ENCODE measurements around the gene HCRT. TPM values are rescaled to one million over a fixed set of nuclear protein-coding genes. Genes with fewer than 3 reads are reported as not detected.
"Not testable (repeated sequence)": the region's sequence is repeated elsewhere in the genome, so short reads cannot be mapped to it uniquely, and the experiment has no call there.

Gene HCRT
- total and polyA plus RNA-seq, 4 donors, result not detected

DNA sequence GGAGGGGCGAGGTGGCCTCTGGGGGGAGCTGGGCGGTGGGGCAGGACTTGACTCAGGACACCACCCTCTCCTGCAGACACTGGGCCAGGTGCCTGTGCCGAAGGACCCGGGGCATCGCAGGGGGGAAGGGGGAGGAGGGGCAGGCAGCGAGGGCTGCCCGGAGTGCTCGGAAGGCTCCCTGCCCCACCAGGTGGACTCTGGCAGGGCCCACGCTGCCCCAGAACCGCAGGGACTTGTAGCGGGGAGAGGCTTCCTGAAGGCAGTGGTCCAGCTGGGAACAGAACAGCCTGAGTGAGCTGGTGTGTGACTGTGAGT is 4.4 kb upstream of the HCRT start:
- Histone ChIP-seq H3K27me3 (ENCODE audit: control insufficient read depth, insufficient read depth, low read length) (no peaks in the 10 kb centered on the region), H3K36me3 (ENCODE audit: control insufficient read depth, insufficient read depth, low read length) (peaks cover 22% of the 10 kb centered on the region), H3K4me3 (ENCODE audit: low read depth, low read length) (no peak overlapping the region), H3K4me1 (ENCODE audit: control insufficient read depth, insufficient read depth, low read length) (peaks cover 18% of the 10 kb centered on the region), H3K9me3 (ENCODE audit: control insufficient read depth, insufficient read depth, low read length) (no peaks in the 10 kb centered on the region), H3K27ac (ENCODE audit: low read depth, low read length) (no peak overlapping the region)
- no peak for DNase-seq (ENCODE audit: low read depth in 4 of 6, low spot score in 6 of 6)
- 78% methylated on average over 10 of the region's 11 CpGs for WGBS (ENCODE audit: insufficient coverage)

DNA sequence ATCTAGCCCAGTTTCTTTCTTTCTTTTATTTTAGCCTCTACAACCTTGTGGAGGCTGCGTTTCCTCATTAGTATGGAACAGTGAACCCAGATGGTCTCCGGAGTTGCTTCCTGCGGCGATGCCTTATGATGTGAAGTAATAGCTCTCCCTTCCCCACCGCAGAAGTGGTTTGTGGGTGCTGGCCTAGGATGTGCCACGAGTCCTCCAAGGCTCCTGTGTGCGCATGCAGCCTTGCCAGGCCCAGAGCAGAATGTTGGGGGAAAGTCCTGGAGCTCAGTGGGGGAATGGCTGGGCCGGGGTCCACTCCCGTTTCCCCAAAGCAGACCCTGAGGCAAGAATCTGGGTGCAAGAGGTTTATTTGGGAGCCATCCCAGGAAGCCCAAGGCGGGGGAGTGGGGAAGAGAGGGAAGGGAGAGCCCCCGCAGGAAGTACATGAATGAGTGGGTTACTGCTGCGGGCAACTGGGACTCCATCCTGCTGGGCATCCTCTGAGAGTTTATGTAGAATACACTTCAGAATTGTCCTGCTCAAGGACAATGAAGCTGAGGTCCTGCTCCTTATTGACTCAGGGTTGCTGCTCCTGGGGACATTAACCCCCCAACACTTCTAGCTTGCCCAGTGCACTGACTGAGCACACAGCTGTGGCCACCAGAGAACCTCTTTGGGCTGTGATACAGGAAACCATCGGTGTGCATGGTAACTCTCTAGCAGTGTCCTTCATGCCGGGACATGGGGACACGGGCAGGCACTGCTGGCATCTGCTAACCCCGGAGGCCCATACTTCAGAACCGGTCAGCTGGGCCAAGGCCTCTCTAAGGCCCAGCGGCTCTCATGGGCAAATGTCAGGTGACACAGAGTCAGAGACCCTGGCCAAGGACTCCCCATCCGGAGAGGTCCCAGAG is 3.7 kb upstream of the HCRT start:
- no peak overlapping the region for H3K27ac ChIP-seq (ENCODE audit: low read depth, low read length)

DNA sequence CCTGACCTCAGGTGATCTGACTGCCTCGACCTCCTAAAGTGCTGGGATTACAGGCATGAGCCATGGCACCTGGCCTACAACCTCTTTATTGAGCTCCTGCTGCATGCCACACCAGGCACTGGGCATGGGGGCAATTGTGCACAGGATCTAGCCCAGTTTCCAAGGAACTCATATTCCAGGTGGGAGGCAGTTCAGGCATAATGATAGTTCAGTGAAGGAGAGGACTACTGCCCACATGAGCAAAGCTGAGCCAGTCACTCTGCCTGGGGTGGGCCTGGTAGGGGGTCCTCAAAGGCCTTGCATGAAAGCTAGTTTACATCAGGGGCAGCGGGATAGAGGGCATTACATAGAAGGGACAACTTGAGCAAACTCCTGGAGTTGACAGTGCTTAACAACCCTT is 2.6 kb upstream of the HCRT start:
- Histone ChIP-seq H3K27me3 (ENCODE audit: control insufficient read depth, insufficient read depth, low read length) (no peaks in the 10 kb centered on the region), H3K4me3 (ENCODE audit: low read depth, low read length) (no peak overlapping the region), H3K27ac (ENCODE audit: low read depth, low read length) (no peak overlapping the region), H3K9me3 (ENCODE audit: control insufficient read depth, insufficient read depth, low read length) (no peaks in the 10 kb centered on the region), H3K4me1 (ENCODE audit: control insufficient read depth, insufficient read depth, low read length) (peaks cover 16% of the 10 kb centered on the region), H3K36me3 (ENCODE audit: control insufficient read depth, insufficient read depth, low read length) (peaks cover 22% of the 10 kb centered on the region)
- 80% methylated on average over 2 of the region's 2 CpGs for WGBS (ENCODE audit: insufficient coverage)
- no peak for DNase-seq (ENCODE audit: low read depth in 4 of 6, low spot score in 6 of 6)

More for the DNA sequence above, 3.7 kb upstream of the HCRT start:
- no peak overlapping the region for H3K4me3 ChIP-seq (ENCODE audit: low read depth, low read length)
- H3K4me1 ChIP-seq (ENCODE audit: control insufficient read depth, insufficient read depth, low read length), result peaks cover 17% of the 10 kb centered on the region
- H3K36me3 ChIP-seq (ENCODE audit: control insufficient read depth, insufficient read depth, low read length), result peaks cover 22% of the 10 kb centered on the region
- H3K27me3 ChIP-seq (ENCODE audit: control insufficient read depth, insufficient read depth, low read length), result no peaks in the 10 kb centered on the region
- peak in 1 of 6 donors; percentile 35 for DNase-seq (ENCODE audit: low read depth in 4 of 6, low spot score in 6 of 6)
- 81% methylated on average over 14 of the region's 19 CpGs for WGBS (ENCODE audit: insufficient coverage)
- no peaks in the 10 kb centered on the region for H3K9me3 ChIP-seq (ENCODE audit: control insufficient read depth, insufficient read depth, low read length)

DNA sequence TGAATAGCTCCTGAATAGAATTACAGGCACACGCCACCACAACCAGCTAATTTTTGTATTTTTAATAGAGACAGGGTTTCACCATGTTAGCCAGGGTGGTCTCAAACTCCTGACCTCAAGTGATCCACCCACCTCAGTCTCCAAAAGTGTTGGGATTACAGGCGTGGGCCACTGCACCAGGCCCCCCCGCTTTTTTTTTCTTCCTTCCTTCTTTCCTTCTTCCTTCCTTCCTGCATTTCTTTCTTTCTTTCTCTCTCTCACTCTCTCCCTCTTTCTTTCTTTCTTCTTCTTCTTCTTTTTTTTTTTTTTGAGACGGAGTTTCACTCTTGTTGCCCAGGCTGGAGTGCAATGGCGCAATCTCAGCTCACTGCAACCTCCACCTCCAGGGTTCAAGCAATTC is 939 bp upstream of the HCRT start:
- H3K27me3 ChIP-seq (ENCODE audit: control insufficient read depth, insufficient read depth, low read length); H3K9me3 ChIP-seq (ENCODE audit: control insufficient read depth, insufficient read depth, low read length); H3K27ac ChIP-seq (ENCODE audit: low read depth, low read length); H3K4me3 ChIP-seq (ENCODE audit: low read depth, low read length); DNase-seq (ENCODE audit: low read depth in 4 of 6, low spot score in 6 of 6): not testable (repeated sequence)
- 93% methylated on average over 2 of the region's 5 CpGs for WGBS (ENCODE audit: insufficient coverage)
- peaks cover 19% of the 10 kb centered on the region for H3K4me1 ChIP-seq (ENCODE audit: control insufficient read depth, insufficient read depth, low read length)
- peaks cover 15% of the 10 kb centered on the region for H3K36me3 ChIP-seq (ENCODE audit: control insufficient read depth, insufficient read depth, low read length)

DNA sequence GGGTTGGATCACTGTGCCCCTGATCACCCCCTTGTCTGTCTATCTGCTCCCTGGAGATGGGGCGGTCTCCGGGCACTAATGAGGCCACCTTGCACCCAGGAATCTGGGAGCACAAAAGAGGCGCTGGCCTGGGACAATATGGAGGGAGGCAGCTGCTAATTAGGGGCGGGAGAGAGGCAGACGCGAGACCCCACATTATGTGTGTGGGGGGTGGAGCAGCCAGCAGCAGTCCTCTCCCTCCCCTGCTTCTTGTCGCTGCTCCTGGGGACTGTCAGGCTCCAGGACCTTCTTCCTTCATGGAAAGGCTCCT is 324 bp upstream of the HCRT start:
- Histone ChIP-seq H3K27ac (ENCODE audit: low read depth, low read length) (no peak overlapping the region), H3K36me3 (ENCODE audit: control insufficient read depth, insufficient read depth, low read length) (peaks cover 8% of the 10 kb centered on the region), H3K27me3 (ENCODE audit: control insufficient read depth, insufficient read depth, low read length) (peaks cover 11% of the 10 kb centered on the region), H3K9me3 (ENCODE audit: control insufficient read depth, insufficient read depth, low read length) (no peaks in the 10 kb centered on the region), H3K4me1 (ENCODE audit: control insufficient read depth, insufficient read depth, low read length) (peaks cover 25% of the 10 kb centered on the region), H3K4me3 (ENCODE audit: low read depth, low read length) (no peak overlapping the region)
- 39% methylated on average over 3 of the region's 7 CpGs for WGBS (ENCODE audit: insufficient coverage)
- no peak for DNase-seq (ENCODE audit: low read depth in 4 of 6, low spot score in 6 of 6)

DNA sequence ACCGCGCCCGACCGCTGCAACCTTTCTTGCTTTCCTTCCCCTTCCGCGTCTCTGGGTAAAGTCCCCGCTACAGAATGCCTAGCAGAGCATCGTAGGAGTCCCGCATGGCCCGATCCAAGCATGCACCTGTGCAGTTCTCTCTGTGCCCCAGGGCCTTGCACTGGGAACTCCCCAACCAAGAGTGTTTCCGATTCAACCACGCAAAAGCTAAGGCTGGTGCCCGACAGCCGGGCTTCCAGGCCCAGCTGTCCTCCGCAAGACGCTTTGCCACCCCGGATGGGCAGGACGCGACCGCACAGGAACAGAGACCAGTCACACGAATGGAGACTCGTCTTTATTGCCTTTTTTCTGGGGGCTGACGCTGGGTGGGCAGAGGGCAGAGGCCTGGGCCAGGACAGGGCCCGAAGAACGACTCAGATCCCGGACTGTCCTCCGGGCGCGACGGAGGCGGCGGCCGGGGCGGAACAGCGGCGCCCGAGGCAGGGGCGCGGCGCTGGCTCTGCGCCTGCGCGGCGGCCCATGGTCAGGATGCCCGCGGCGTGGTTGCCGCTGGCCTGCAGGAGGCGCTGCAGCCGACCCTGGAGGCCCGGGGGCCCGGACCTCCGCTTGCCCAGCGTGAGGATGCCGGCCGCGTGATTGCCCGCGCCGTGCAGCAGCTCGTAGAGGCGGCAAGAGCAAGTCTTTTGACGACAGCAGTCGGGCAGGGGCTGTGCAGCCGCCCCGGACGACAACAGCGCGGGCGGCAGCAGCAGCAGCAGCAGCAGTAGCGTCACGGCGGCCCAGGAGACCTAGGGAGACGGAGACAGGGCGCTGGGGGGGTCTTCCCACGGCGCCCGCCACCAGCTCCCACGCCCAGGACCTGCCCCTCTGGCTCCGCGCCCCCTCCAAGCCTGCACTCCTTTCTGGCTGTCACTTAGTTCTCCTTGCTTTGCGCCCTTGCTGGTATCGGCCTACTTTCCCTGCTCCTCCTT is 1.2 kb downstream of the HCRT start:
- Histone ChIP-seq H3K9me3 (ENCODE audit: control insufficient read depth, insufficient read depth, low read length) (no peaks in the 10 kb centered on the region), H3K4me3 (ENCODE audit: low read depth, low read length) (peak overlapping the region; percentile 61), H3K27ac (ENCODE audit: low read depth, low read length) (peak overlapping the region; percentile 20), H3K27me3 (ENCODE audit: control insufficient read depth, insufficient read depth, low read length) (peaks cover 16% of the 10 kb centered on the region), H3K4me1 (ENCODE audit: control insufficient read depth, insufficient read depth, low read length) (peaks cover 35% of the 10 kb centered on the region), H3K36me3 (ENCODE audit: control insufficient read depth, insufficient read depth, low read length) (no peaks in the 10 kb centered on the region)
- WGBS (ENCODE audit: insufficient coverage), result 5% methylated on average over 83 of the region's 83 CpGs
- DNase-seq (ENCODE audit: low read depth in 4 of 6, low spot score in 6 of 6), result peak in 5 of 6 donors; percentile 70 to 92 (median 73)

DNA sequence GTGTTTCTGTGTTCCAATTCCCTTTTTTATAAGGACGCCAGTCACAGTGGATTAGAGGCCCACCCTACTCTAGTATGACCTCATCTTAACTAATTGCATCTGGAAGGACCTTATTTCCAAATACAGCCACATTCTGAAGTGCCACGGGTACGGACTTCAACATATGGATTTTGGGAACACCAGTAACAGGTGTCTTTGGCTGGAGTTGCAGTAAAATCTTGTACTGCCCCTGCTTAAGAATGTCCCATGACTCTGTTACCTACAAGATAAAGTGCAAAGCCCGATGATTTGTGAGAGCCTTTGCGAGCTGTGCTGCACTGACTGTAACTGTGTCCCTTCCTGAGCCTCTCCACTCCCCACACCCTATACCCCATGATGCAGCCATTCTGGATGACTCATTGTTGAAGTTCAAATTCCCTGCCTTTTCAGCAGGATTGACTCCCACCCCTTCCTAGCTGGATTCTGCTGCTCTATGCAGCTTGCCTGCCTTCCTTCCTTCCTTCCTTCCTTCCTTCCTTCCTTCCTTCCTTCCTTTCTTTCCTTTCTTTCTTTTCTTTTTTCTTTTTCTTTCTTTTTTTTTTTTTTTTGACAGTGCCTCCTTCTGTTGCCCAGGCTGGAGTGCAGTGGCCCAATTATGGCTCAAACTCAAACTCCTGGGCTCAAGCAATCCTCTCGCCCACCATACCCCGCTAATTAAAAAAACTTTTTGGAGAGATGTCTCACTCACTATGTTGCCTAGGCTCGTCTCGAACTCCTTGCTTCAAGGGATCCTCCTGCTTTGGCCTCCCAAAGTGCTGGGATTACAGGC is 2.1 kb downstream of the HCRT start:
- Histone ChIP-seq H3K9me3 (ENCODE audit: control insufficient read depth, insufficient read depth, low read length) (no peaks in the 10 kb centered on the region), H3K4me3 (ENCODE audit: low read depth, low read length) (peak overlapping the region; percentile 61), H3K36me3 (ENCODE audit: control insufficient read depth, insufficient read depth, low read length) (peaks cover 3% of the 10 kb centered on the region), H3K4me1 (ENCODE audit: control insufficient read depth, insufficient read depth, low read length) (peaks cover 35% of the 10 kb centered on the region), H3K27me3 (ENCODE audit: control insufficient read depth, insufficient read depth, low read length) (peaks cover 16% of the 10 kb centered on the region), H3K27ac (ENCODE audit: low read depth, low read length) (peak overlapping the region; percentile 20)
- no peak for DNase-seq (ENCODE audit: low read depth in 4 of 6, low spot score in 6 of 6)
- 74% methylated on average over 8 of the region's 9 CpGs for WGBS (ENCODE audit: insufficient coverage)

DNA sequence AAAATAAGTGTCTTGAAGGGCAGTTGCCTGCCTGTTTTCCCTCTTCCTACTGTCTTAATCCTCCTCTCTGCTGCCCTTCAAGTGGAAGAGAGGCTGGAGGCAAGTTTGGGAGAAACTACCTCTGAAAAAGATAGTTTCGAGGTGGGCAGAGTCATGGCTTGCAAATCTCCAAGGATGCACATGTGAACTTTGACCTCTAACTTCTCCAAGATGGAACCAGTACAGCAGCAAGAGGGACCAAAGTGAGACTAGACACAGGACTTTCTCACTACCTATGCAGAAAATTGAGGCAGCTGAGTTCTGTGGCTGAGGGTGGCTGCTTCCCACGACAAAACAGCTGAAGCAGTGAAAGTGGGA is 3.4 kb downstream of the HCRT start:
- DNase-seq (ENCODE audit: low read depth in 4 of 6, low spot score in 6 of 6), result no peak
- Histone ChIP-seq H3K36me3 (ENCODE audit: control insufficient read depth, insufficient read depth, low read length) (peaks cover 6% of the 10 kb centered on the region), H3K27ac (ENCODE audit: low read depth, low read length) (no peak overlapping the region), H3K27me3 (ENCODE audit: control insufficient read depth, insufficient read depth, low read length) (peaks cover 16% of the 10 kb centered on the region), H3K4me3 (ENCODE audit: low read depth, low read length) (no peak overlapping the region), H3K4me1 (ENCODE audit: control insufficient read depth, insufficient read depth, low read length) (peaks cover 35% of the 10 kb centered on the region), H3K9me3 (ENCODE audit: control insufficient read depth, insufficient read depth, low read length) (no peaks in the 10 kb centered on the region)
- WGBS (ENCODE audit: insufficient coverage), result 100% methylated on average over 1 of the region's 2 CpGs
